GM12872 (cell line): Measurements from ENCODE around the gene USP9X.

Source experiments
- TF ChIP-seq, protein P1 (sequence below): IDR thresholded peaks from 3 replicates; pipeline ENCODE4 v1.5.1; 2011; ENCODE audit warnings: low read depth, mild to moderate bottlenecking, low read length, moderate library complexity; ENCODE audit not compliant: insufficient read depth

Gene USP9X

DNA sequence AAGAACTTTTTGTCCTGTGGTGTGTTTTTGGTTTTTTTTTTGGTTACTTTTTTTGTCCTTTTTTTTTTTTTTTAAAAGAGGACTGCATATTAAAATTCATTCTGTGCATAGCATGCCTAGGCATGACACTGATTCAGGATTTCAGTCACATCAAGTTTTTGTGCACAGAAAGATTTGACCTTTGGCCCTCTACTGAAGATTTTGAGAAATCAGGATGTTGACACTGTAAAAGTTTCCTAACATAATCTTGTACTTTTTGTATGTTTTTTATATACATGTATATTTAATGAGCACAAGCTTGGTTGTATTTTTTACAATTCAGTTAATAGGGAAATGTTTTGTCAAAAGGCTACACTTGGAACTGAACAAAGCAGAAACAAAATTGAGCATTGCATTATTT is 148.7 kb downstream of the USP9X start:
- TF ChIP-seq, protein P1, sequence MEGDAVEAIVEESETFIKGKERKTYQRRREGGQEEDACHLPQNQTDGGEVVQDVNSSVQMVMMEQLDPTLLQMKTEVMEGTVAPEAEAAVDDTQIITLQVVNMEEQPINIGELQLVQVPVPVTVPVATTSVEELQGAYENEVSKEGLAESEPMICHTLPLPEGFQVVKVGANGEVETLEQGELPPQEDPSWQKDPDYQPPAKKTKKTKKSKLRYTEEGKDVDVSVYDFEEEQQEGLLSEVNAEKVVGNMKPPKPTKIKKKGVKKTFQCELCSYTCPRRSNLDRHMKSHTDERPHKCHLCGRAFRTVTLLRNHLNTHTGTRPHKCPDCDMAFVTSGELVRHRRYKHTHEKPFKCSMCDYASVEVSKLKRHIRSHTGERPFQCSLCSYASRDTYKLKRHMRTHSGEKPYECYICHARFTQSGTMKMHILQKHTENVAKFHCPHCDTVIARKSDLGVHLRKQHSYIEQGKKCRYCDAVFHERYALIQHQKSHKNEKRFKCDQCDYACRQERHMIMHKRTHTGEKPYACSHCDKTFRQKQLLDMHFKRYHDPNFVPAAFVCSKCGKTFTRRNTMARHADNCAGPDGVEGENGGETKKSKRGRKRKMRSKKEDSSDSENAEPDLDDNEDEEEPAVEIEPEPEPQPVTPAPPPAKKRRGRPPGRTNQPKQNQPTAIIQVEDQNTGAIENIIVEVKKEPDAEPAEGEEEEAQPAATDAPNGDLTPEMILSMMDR, result no peak

DNA sequence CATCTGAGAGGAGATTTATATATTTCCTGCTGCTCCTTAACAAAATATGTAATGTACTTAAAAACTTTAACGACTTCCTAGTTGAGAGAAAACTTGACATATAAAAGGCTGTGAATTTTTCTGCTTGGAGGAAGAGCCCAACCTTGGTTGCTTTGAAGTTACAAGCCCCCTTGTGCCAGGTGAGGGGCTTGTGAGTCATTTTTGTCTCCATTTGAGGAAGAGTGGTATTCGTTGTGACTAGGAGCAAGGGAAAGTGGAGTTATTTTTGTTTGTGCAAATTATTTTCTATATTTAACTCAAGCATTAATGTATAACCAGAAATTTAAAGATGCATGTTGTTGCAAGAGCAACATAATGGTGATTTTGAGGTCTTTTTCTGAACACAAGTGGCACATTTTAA is 149.7 kb downstream of the USP9X start:
- TF ChIP-seq, protein P1, result no peak

DNA sequence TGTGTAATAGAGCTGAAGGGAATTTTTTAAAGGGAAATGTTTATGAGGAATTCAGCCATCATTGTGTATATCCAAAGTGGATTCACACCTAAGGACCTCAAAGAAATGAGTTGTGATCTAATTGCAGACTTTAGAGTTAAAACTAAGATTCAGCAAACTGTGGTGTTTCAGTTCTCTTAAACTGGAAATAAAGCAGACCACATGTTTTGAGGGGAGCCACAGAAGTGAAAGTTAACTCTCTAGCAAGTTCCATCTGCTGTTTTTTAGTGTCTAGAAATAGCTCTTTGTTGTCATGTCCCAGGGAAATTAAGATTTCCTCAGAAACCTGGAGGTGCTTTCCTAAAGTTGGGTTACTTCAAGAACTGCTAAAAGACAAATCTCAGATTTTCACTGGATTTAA is 151.4 kb downstream of the USP9X start:
- TF ChIP-seq, protein P1, result no peak

DNA sequence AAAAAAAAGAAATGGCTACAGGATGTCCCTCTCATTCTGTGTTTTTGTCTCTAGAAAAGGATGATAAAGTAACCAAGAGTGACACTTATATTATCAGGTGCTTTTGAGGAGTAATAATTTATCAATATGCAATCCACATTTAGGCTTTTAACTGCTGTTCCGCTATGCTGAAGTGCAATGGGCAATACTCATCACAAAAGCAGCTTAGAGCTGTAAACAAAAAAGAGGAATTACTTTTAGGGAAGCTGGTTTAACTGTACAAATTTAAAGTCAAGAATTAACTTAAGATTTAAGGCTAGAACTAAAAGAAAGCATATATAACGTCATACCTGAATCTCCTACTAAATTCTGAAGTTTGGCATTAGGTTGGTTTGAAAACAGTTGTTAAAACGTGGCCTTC is 155.3 kb downstream of the USP9X start:
- TF ChIP-seq, protein P1, result no peak

DNA sequence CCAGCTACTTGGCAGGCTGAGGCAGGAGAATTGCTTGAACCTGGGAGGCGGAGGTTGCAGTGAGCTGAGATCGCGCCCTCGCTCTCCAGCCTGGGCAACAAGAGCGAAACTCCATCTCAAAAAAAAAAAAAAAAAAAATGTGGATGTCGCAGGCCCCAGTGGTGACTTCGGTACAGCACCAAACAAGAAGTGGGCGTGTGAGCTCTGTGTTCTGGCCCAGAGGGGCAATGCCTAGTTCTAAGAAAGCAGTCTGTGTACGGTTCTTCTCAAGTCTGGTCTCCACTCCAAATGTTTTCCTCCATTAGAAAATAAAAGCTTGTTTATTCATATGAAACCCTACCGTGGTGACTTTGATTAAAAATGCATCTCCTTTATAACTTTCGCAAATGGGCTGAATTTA is 156.7 kb downstream of the USP9X start:
- TF ChIP-seq, protein P1, result no peak

DNA sequence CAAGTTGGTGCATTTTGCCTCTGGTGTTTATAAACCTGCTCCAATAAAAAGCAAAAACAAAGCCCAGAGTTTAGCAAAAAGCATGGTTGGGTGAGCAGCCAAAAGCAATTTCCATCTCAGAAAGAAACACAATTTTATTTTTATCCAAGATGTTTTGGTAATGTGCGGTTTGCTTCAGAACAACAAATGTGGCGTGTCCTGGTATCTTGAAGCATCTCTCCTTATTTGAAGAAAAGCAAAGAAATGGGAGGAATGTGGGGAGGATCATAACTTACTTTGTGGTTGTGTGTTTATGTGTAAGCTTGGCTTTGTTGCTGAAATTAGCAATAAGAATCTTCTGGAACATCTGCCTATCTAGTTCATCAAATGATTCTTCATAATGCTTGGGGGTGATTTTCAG is 160.4 kb downstream of the USP9X start:
- TF ChIP-seq, protein P1, result no peak

DNA sequence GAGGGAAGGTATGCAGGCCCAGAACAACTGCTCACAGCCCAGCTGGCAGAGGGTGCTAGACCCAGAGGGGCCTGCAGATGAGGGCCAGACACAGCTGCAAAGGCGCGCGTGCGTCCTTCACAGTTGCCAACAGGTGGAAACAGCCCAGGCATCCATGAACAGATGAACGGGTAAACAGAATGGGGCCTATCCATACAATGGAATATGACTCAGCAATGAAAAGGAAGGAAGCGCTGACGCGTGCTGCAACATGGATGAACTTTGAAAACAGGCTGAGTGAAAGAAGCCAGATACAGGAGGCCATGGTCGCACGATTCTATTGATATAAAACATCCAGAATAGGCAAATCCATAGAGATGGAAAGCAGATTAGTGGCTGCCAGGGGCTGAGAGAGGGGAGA is 165.6 kb downstream of the USP9X start:
- TF ChIP-seq, protein P1, result no peak

DNA sequence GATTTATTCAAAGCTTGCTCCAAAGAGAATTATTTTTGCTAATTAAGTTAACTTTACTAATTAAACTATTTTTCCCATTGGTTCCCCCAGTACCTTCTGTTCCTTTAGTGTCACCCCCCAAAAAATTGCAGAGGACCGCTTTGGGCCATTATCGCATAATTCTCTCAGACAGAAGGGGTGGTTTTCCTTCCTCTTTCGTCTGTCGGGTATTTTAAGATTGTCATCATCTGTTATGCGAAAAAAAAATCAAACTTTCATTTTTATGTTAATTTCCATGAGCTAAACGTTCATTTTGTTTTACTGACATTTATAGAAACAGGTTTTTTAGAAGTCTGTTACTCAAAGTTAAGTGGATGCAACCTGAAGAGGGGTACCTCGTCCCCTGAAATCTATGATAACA is 172.6 kb downstream of the USP9X start:
- TF ChIP-seq, protein P1, result no peak
